Retinal pigment epithelial cell (primary cell): ENCODE results near the gene NUTF2.
"Not testable (repeated sequence)": the region's sequence is repeated elsewhere in the genome, so short reads cannot be mapped to it uniquely, and the experiment has no call there.

ENCODE experiments used
- DNase-seq: peaks from one replicate; pipeline ENCODE4 v3.0.0-alpha.2; 2010; ENCODE audit warnings: low read depth
- H3K4me3 ChIP-seq: 2 replicates; pipeline ENCODE4 v1.5.1; 2011; ENCODE audit warnings: mild to moderate bottlenecking, low read length, control low read depth, moderate library complexity
- TF ChIP-seq, protein P1 (sequence below): conservative IDR thresholded peaks from 2 replicates; pipeline ENCODE4 v1.5.1; 2011; ENCODE audit warnings: low read depth, low read length, control low read depth, inconsistent platforms

NUTF2 gene

DNA sequence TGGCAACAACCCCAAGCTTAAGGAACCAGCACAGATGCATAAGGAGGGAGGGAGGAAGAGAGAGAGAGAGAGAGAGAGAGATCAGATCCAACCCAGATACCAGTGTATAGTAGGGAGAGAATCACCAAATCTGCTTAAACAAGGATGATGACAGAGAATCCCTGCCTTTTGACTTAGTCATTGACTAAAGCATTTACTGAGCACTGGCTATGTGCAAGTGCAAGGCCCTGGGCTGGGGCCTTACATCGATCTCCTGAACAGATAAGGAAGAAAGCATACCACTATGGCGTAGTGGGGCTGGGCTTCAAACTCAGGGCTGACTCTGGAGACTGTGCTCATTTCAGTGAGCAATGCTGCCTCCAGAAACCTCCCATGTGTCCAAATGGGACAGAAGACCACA, 24.2 kb upstream of the NUTF2 start:
- H3K4me3 ChIP-seq: no peak overlapping the region
- no peak for DNase-seq
- TF ChIP-seq, protein P1, sequence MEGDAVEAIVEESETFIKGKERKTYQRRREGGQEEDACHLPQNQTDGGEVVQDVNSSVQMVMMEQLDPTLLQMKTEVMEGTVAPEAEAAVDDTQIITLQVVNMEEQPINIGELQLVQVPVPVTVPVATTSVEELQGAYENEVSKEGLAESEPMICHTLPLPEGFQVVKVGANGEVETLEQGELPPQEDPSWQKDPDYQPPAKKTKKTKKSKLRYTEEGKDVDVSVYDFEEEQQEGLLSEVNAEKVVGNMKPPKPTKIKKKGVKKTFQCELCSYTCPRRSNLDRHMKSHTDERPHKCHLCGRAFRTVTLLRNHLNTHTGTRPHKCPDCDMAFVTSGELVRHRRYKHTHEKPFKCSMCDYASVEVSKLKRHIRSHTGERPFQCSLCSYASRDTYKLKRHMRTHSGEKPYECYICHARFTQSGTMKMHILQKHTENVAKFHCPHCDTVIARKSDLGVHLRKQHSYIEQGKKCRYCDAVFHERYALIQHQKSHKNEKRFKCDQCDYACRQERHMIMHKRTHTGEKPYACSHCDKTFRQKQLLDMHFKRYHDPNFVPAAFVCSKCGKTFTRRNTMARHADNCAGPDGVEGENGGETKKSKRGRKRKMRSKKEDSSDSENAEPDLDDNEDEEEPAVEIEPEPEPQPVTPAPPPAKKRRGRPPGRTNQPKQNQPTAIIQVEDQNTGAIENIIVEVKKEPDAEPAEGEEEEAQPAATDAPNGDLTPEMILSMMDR: no peak

DNA sequence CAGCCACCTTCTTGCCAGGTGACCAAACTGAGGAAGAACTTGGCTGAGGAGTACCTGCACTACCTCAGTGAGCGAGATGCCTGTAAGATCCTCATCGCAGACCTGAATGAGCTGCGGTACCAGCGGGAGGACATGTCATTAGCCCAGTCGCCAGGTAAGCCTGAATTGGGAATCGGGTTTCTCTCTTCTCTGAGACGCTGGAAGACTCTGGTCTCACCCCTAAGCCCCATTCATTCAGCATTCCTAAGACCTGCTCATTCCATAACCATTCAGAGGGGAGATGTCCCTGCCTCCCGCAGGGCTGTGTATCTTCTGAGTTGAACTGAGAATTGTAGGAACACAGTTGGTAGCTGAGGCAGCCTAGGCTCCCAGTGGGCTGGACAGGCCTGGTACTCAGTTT, 21.6 kb upstream of the NUTF2 start:
- H3K4me3 ChIP-seq: no peak overlapping the region
- no peak for DNase-seq
- TF ChIP-seq, protein P1: no peak

DNA sequence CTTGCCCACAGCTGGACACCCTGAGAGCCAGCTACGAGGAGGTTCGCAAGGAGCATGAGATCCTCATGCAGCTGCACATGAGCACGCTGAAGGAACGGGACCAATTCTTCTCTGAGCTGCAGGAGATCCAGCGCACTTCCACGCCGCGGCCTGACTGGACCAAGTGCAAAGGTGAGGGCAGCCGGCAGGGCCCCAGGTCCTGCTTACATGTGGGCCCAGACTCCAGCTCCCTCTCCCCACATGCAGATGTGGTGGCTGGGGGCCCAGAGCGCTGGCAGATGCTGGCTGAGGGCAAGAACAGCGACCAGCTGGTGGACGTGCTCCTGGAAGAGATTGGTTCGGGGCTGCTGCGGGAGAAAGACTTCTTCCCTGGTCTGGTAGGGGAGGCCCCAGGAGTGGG, 20.8 kb upstream of the NUTF2 start:
- DNase-seq: no peak

DNA sequence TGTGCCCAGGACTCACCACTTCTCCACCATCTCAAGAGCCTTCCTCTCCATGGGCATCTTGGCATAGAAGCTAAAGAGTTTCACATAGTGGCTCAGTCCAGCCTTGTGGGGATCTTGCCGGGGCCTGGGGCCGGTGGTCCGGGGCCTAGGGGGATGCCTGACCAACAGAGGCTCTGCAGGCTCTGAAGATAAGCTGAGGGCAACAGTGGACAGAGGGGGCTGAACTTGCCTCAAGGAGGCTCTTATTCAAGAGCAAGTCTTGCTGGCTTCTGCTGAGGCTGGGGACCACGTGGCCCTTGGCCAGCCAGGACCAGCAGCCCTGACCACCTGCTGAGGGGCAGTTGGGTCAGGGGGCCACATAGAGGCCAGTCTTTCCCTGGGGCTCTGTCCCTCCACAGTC, 18.1 kb upstream of the NUTF2 start:
- H3K4me3 ChIP-seq: no peak overlapping the region
- TF ChIP-seq, protein P1: no peak
- no peak for DNase-seq

More for the DNA sequence above, 20.8 kb upstream of the NUTF2 start:
- TF ChIP-seq, protein P1: no peak
- H3K4me3 ChIP-seq: no peak overlapping the region

DNA sequence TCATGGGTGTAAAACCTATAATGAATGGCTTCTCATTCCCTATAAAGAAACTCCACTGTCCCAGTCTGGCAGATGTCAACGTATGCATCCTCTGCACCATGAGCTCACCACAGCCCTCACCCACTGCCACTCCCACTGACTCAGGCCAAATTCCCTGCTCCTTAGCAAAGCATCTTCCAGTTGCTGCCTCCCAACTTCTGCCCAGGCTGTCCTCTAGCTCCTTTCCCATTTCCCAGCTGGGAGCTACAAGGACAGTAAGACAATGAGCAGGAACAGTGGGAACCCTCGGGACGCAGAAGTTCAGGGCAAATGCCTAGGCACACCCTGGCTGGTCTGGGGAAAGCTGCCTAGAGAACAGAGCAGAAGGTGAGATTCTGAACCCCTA, 13.7 kb upstream of the NUTF2 start:
- H3K4me3 ChIP-seq: peak overlapping the region; percentile 75
- TF ChIP-seq, protein P1: no peak
- DNase-seq: no peak

DNA sequence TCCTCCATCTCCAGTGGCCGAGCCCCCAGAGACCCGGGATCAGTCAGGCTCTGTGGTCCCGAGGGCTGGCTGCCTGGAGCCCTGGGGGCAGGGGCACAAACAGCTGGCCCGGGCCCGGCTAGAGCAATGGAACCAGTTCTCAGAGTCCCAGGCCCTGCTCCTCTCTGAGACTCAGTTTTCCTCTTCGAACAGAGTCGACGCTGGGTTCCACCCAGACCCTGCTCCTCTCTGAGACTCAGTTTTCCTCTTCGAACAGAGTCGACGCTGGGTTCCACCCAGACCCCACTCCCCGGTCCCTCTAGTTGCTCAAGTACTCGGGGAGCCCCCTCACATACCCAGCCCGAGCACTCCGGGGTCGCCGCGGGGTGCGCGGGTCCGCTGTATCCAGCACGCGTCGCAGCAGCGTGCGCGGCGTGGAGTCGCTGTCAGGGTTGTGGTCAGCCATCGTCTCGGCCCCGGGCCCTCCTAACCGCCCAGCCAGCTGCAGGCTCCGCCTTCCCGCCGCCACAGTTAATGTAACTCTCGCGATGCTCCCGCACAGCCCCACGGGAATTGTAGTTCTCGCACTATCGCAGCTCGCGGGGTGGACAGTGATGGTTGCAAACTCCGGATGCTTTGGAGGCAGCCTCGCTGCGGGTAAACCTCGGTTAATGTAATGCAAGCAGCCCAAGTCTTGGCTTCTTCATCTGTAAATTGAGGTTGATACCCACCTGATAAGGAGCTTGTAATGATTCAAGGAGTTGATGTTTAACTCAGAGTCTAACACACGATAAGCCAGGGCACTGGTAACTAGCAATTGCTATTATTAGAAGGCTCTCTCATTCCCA, 13.1 kb upstream of the NUTF2 start:
- H3K4me3 ChIP-seq: peak overlapping the region; percentile 75
- no peak for DNase-seq
- TF ChIP-seq, protein P1: no peak

DNA sequence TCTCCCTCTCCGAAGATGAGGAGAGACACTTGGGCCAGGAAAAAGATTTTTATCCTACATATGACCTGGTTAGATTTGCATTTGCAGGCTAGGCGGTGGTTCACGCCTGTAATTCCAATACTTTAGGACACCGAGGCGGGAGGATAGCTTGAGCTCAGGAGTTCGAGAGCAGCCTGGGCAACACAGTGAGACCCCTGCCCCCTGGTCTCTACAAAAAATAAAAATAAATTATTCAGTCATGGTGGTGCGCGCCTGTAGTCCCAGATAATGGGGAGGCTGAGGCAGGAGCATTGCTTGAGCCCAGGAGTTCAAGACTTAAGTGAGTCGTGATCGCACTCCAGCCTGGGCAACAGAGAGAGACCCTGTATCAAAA, 12.5 kb upstream of the NUTF2 start:
- H3K4me3 ChIP-seq: peak overlapping the region; percentile 75
- no peak for DNase-seq
- TF ChIP-seq, protein P1: no peak

DNA sequence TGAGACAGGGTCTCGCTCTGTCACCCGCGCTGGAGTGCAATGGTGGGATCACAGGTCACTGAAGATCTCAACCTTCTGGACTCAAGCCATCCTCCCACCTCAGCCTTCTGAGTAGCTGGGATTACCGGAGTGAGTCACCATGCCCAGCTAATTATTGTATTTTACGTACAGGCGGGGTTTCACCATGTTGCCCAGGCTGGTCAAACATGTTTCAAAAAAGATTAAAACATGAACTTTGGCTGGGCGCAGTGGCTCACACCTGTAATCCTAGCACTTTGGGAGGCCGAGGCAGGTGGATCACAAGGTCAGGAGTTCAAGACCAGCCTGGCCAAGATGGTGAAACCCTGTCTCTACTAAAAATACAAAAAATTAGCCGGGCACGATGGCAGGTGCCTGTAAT, 9.5 kb upstream of the NUTF2 start:
- not testable (repeated sequence) for DNase-seq, H3K4me3 ChIP-seq
